GM03348 (cell line): Measurements from ENCODE around the gene RPS19.
"Not testable (repeated sequence)": the region's sequence is repeated elsewhere in the genome, so short reads cannot be mapped to it uniquely, and the experiment has no call there.

ENCODE experiments used
- DNase-seq: peaks from one replicate; pipeline ENCODE4 v3.0.0; 2012; ENCODE audit warnings: low spot score

RPS19 gene

GRCh38 chr19:41901707-41902360, 41.8 kb downstream of the RPS19 start:
- DNase-seq, result no peak

DNA sequence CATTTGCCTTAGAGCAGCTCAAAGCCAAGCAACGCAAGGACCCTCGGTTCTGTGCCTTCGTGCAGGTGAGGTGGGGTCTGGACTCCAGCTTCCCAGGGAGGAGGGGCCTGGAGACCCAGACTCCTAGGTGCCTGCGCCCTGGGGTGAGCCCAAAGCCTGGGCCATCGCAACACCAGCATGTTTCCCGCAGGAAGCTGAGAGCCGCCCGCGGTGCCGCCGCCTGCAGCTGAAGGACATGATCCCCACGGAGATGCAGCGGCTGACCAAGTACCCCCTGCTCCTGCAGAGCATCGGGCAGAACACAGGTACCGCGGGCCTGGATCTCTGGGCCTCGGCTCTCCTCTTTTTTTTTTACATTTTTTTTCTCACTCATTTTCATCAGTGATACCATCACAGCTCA, 42.5 kb downstream of the RPS19 start:
- no peak for DNase-seq

- no peak for DNase-seq
Measured at GRCh38 chr19:41903193-41903953, 43.3 kb downstream of the RPS19 start.

DNA sequence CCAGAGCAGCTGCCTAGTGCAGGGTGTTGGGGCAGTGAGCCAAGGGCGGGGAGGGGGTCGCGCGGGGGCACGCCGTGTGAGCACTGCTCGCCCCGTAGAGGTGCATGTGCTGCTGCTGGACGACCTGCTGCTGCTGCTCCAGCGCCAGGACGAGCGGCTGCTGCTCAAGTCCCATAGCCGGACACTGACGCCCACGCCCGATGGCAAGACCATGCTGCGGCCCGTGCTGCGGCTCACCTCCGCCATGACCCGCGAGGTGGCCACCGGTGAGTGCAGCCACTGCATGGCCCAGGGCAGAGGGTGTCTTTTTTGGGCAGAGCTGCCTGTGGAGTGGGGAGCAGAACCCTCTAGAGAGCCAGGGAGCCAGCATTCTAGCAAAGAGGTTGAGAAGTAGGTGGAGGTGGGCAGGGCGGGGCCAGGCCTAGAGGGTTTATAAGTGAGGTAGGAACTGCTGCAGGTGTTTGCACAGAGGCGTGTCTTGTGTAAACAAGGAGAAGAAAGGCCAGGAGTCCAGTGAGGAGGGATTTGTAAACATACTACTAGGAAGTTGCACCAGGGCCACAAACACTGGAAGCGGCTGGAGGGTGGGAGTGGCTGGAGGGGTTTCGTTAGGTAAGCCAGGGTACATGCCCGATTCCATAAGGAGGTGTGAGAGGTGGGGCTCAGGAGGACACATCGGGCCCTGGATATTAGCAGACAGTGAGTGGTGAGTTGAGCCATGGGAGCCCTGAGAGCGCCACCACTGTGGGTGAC, 44.2 kb downstream of the RPS19 start:
- no peak for DNase-seq

- no peak for DNase-seq
Measured at GRCh38 chr19:41905273-41906002, 45.4 kb downstream of the RPS19 start.

- DNase-seq, result no peak
Measured at GRCh38 chr19:41906271-41906670, 46.2 kb downstream of the RPS19 start.

DNA sequence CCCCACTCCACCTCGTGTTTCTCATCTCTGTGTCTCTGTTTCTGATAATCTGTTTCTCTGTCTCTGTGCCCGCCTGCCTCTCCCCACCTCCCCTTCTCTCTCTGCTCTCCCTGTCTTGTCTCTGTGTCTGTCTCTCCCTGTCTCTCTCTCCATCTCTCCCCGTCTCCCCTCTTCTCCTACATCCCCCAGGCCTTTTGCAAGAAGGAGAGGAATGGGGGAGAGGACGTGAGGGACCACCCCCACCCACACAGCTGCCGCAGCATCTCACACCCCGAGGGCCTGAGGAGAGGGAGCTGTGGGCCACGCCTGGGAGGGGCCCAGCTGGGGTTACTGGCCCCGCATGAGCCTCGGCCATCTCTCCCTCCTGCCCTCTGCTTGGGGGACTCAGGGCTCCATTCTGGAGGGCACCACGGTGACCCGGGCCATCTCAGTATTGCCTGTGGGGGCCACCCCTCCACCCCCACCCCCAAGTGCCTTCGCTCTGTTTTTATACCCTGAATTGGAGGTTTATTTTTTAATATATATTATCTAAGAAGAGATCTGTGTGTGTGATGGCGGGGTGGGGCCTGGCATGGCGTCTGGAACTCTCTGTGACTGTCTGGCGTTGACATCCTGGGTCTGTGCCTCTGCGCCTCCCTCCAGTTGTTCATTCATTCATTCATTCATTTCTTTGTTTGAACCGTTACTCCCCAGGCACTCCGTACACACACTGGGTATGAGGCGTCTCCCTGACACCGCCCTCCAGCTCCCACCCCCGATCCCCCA, 47.0 kb downstream of the RPS19 start:
- DNase-seq, result no peak

DNA sequence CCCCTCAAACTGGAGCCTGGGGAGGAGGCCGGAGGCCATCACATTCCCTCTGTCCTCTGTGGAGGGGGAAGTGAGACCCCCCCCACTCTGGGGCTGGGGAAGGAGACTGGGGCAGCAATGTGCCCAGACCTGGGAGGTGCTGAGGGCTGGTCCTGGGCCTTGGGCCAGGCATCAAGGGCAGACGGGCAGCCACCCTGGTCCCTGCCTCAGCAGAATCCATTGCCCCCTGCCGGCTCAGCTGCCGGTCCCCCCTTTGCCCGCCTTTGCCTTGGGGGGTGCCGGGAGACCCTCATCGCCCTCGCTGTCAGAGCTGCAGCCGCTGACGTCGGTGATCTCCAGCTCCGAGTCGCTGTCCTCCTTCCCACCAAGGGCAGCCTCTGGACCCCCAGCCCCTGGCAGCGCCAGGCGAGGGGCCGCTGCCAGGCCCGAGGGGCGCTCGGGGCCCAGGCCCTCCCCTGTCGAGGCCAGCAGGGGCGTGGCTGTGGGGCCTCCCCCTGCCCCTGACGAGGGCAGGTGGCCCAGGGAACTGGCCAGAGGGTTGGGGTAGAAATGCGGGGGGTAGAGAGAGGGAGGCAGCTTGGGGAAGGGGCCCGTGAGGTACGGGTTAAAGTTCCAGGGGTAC, 48.0 kb downstream of the RPS19 start:
- no peak for DNase-seq

DNA sequence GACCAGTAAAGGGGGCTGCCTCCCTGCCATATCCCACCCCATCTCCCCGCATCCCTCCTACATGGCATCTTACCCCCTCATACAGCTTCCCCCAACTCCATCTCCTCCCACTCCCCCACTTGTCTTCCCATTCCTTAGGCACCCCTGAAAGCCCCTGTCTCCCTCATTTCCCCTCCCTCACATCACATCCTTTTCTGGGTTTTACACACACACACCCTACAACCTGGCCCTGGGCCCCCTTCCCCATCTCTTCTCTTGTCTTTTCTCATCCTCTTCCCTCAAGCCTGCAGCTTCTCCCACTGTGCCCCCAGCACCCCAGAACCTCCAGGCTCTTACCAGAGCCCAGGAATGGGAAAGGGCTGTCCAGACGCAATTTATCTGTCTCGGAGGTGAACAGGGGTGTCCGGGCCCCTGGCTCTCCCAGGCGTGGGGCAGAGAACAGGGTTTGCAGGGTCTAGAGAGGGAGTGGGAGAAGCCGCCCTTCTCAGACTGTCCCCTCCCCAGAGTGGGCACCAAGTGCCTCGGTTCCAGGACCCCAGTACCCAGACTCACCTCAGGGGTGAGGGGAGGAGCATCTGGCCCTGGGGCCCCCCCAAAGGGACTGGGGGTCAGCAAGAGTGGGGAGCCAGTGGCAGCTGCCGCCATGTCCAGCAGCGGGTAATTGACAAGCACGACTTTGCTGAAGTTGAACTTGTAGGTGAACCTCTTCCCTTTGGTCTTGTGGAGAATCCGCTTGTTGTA, 48.8 kb downstream of the RPS19 start:
- no peak for DNase-seq

DNA sequence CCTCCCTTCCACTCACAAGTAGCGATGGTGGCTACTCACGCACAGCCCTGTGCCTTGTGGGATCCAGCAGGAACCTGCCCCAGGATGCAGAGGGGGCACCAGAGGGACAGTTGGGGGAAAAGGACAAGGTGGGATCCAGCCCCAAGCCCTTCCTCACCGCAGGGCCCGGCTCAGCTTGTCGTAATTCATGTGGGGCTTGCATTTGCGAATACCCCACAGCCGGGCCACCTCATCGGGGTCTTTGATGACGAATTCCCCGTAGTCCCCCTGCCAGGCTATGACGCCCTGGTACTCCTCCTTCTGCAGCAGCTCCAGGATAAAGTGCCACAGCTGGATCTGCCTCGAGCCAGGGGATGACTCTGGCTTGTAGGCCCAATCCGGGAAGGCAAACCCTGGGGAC, 49.7 kb downstream of the RPS19 start:
- no peak for DNase-seq

DNA sequence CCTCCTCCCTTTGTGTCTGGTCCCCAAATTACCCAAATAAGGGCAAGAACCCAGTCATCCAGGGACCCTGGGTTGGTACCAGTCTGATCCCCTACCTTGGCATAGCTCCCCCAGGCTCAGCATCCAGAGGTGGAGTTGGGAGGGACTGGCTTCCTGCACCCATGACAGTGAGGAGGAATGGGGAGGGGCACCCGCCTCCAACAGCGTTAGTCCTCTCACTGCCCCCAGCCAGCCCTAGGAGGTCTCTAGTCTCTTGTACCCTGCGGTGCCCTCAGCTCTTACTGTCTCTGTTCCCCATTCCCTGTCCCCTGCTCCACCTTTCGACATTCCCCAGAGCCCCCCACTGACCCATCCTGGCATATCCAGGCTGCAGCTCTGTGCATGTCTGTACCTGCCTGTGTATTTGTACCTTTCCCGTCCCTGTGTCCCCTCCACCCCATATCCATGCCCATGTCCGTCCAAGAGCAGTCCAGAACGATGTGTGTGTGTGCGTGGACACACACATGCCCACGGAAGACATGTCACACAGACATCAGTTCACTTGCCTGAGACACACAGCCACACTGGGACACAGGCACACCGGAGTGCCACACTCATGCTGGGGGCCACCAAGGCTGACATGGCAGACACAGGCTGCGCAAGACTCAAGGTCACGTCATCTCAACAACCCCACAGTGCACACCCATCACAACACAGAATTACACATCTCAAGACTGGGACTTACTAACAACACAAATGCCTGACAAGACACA, 50.4 kb downstream of the RPS19 start:
- no peak for DNase-seq

- no peak for DNase-seq
Measured at GRCh38 chr19:41910992-41911888, 51.2 kb downstream of the RPS19 start.

GRCh38 chr19:41911889-41912731, 52.1 kb downstream of the RPS19 start:
- DNase-seq, result no peak

DNA sequence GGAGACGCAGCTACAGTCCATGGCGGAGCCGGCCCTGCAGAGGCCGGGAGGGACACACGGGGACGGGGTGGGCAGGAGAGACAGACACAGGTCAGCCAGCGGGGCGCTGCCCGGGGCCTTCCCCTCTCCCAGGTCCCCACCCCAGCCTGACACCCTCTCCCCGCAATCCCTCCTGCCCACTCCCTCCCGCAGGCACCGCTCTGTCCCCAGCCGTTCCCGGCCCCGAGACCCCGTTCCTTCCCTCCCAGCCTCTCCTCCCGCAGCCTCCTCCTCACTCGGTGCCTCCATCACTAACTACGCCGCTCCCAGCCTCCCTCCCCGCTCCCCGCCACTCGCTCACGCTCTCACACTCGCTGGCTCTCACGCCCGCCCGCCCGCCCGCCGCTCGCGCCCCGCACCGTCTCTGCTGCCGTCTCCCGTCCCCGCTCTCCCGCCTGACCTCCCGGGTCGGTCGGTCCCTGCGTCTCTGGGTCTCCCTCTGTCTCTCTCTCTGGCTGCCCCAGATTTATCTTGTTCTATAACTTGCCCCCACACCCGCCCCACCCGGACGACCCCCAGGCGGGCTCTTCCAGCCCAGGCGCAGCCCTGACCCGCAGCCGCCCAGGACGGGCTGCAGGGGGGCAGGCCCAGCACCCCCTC, 53.0 kb downstream of the RPS19 start:
- DNase-seq, result no peak

DNA sequence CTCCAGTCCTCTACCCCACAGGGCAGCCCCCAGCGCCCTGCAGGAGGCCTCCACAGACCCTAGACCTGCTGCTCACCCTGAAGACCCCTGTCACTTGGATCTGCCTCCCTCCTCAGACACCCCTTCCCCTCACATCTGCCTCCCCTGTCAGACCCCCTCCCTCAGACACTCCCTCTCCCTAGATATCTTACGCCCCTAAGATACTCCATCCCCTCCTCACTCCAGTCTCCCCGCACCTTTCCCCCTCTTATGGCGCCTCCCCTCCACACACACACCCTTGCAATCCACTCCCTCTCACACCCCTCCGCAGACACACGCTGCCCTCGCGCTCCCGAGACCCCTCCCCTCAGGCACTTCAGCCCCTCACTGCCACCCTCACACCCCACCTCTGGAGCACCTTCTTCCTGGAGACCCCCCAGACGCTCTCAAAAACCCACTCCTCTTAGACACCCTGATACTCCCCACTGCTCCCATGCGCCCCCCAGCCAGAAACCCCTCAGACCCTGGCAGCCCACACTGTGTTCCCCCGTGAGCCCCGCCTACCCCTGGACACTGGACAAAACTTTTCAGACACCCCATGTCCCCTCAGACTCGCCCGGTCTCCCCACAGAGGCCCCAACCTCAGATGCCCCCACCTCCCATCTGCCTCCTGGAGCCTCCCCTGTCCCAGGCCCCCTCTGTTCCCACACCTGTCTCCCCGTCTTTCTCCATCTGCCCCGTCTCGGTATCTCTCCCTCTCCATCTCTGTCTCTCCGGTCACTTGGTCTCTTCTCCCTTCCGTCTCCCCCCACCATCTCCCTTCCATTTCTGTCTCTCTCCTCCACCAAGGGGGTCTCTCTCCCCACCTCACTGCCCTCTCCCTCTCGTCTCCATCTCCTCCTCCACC, 53.7 kb downstream of the RPS19 start:
- no peak for DNase-seq

DNA sequence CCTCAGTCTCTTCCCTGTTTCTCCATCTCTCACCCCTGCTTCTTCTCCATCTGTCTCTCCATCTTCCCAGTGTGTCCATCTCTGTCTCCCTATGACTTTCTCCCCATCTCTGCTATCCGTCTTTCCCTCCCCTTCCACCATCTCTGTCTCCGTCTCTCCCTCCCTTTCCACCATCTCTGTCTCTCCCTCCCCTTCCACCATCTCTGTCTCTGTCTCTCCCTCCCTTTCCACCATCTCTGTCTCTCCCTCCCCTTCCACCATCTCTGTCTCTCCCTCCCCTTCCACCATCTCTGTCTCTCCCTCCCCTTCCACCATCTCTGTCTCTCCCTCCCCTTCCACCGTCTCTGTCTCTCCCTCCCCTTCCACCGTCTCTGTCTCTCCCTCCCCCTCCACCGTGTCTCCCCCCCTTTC, 54.4 kb downstream of the RPS19 start:
- not testable (repeated sequence) for DNase-seq
